DOHH2 (cell line): ENCODE data around the gene PHLPP1.

Source experiments
- H3F3A ChIP-seq: fragments of 200-600 bp; sonication (generic), shearing (Covaris generic); 2 replicates; pipeline ENCODE4 v1.6.0; 2016; ENCODE audit warnings: antibody characterized with exemption, mild to moderate bottlenecking; ENCODE audit not compliant: control insufficient read depth, insufficient read depth
- H3K27ac ChIP-seq: fragments of 200-600 bp; sonication (generic); 2 replicates; pipeline ENCODE4 v1.5.1; 2014; ENCODE audit warnings: low read depth, mild to moderate bottlenecking, low read length, moderate library complexity
- H3K27me3 ChIP-seq: fragments of 200-600 bp; sonication (generic); 2 replicates; pipeline ENCODE4 v1.6.1; 2014; ENCODE audit warnings: mild to moderate bottlenecking, low read length, mixed read lengths; ENCODE audit not compliant: control insufficient read depth
- H3K36me3 ChIP-seq: fragments of 200-600 bp; sonication (generic); 2 replicates; pipeline ENCODE4 v1.6.1; 2014; ENCODE audit warnings: mild to moderate bottlenecking, low read length, moderate library complexity, mixed read lengths; ENCODE audit not compliant: control insufficient read depth
- H3K4me1 ChIP-seq: fragments of 200-600 bp; sonication (generic); 2 replicates; pipeline ENCODE4 v1.6.1; 2014; ENCODE audit warnings: mild to moderate bottlenecking, low read length, mixed read lengths; ENCODE audit not compliant: control insufficient read depth
- H3K4me2 ChIP-seq: fragments of 200-600 bp; sonication (generic); 2 replicates; pipeline ENCODE4 v1.6.0; 2014; ENCODE audit warnings: mild to moderate bottlenecking, low read length, moderate library complexity
- H3K4me3 ChIP-seq: fragments of 200-600 bp; sonication (generic); 2 replicates; pipeline ENCODE4 v1.5.1; 2014; ENCODE audit warnings: mild to moderate bottlenecking, low read length, mixed read lengths
- H3K79me2 ChIP-seq: fragments of 200-600 bp; sonication (generic); 2 replicates; pipeline ENCODE4 v1.6.1; 2014; ENCODE audit warnings: mild to moderate bottlenecking, low read length, mixed read lengths; ENCODE audit not compliant: control insufficient read depth
- H3K9me2 ChIP-seq: fragments of 200-600 bp; sonication (generic); replicated peaks from 2 replicates; pipeline ENCODE4 v1.6.1; 2014; ENCODE audit warnings: mild to moderate bottlenecking, low read length, mixed read lengths; ENCODE audit not compliant: control insufficient read depth
- H3K9me3 ChIP-seq: fragments of 200-600 bp; sonication (generic); 2 replicates; pipeline ENCODE4 v1.6.1; 2014; ENCODE audit warnings: antibody characterized with exemption, low read length, mixed read lengths; ENCODE audit not compliant: control insufficient read depth, insufficient read depth
- H4K20me1 ChIP-seq: fragments of 200-600 bp; sonication (generic); 2 replicates; pipeline ENCODE4 v1.6.0; 2014; ENCODE audit warnings: low read depth, mild to moderate bottlenecking, antibody characterized with exemption, low read length, moderate library complexity; ENCODE audit not compliant: control insufficient read depth, insufficient read depth
- EZH2phosphoT487 ChIP-seq: fragments of 200-600 bp; sonication (generic); IDR thresholded peaks from 2 replicates; pipeline ENCODE4 v1.6.1; 2017; ENCODE audit warnings: borderline replicate concordance, mild to moderate bottlenecking, antibody characterized with exemption, low read length, moderate library complexity, mixed read lengths
- TF ChIP-seq, protein P1 (sequence below): fragments of 200-600 bp; sonication (generic); IDR thresholded peaks from one replicate; pipeline ENCODE4 v1.5.1; 2014; ENCODE audit warnings: antibody characterized with exemption, mild to moderate bottlenecking, low read depth, low read length; ENCODE audit not compliant: poor library complexity, severe bottlenecking

Gene PHLPP1

DNA sequence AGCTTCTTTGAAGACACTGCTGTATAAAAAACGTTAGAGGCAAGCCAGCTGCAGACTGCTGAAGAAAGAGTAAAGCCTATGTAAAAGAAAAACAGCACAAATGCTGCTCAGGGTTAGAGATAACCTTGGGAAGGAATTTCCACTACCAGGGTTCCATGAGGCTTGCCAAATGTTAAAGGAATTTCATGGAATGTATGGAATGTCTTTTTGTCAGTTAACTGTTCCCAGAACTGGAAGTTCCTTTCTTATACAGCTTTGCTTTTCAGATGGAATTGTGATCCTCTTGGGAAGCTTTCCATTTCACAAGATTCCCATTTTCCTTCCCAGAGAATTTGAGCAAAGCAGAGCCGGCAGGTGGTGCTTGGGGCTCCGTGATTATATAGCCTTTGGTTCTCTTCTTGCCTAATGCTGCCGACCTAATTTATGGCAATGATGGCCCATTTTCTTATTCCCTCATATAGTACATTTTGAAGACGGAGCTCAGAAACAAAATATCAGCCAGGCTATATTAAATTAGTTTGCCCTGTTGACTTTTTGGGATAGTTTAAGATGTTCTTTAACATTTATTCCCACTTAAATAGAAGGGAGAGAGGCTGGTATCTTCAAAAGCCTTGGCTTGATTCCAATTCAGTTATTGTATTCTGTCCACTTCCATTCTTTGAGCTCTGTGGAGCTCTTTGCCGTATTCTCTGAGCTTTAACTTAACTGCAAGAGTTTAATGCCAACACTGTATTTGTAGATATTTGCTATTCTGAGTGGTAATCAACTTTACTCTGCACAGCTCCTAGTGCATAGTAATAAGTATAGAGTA lies 162.3 kb downstream of the PHLPP1 start:
- no peak overlapping the region for H3K4me3 ChIP-seq
- H3K27me3 ChIP-seq: no peaks in the 10 kb centered on the region
- no peaks in the 10 kb centered on the region for H3K9me2 ChIP-seq
- no peaks in the 10 kb centered on the region for H3K36me3 ChIP-seq
- H3K4me1 ChIP-seq: no peaks in the 10 kb centered on the region
- H3F3A ChIP-seq: no peaks in the 10 kb centered on the region
- no peak overlapping the region for H3K27ac ChIP-seq
- no peaks in the 10 kb centered on the region for H3K79me2 ChIP-seq
- no peaks in the 10 kb centered on the region for H4K20me1 ChIP-seq
- H3K9me3 ChIP-seq: no peaks in the 10 kb centered on the region
- TF ChIP-seq, protein P1, sequence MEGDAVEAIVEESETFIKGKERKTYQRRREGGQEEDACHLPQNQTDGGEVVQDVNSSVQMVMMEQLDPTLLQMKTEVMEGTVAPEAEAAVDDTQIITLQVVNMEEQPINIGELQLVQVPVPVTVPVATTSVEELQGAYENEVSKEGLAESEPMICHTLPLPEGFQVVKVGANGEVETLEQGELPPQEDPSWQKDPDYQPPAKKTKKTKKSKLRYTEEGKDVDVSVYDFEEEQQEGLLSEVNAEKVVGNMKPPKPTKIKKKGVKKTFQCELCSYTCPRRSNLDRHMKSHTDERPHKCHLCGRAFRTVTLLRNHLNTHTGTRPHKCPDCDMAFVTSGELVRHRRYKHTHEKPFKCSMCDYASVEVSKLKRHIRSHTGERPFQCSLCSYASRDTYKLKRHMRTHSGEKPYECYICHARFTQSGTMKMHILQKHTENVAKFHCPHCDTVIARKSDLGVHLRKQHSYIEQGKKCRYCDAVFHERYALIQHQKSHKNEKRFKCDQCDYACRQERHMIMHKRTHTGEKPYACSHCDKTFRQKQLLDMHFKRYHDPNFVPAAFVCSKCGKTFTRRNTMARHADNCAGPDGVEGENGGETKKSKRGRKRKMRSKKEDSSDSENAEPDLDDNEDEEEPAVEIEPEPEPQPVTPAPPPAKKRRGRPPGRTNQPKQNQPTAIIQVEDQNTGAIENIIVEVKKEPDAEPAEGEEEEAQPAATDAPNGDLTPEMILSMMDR: no peak
- no peak for TF ChIP-seq EZH2phosphoT487
- no peak overlapping the region for H3K4me2 ChIP-seq

DNA sequence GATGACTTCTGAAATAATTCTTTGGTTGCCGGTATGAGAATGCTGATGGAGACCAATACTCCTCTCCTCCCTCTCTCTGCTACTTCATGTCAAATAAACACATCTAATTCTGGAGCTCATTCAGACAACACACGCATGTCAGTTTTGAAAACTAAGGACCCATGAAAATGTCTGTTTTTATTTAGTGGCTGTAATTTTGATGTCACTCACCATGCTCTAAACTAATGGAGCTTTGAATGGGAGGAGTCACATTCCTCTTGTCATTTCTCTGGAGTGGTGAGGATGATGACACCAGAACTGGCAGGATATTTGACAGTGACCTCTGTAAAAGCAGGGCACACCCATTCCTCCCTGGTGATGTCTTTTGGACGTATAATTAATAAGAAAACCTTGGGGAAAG lies 163.0 kb downstream of the PHLPP1 start:
- Histone ChIP-seq H3K4me2 (no peak overlapping the region), H3K36me3 (no peaks in the 10 kb centered on the region), H3K27ac (no peak overlapping the region), H4K20me1 (no peaks in the 10 kb centered on the region), H3K27me3 (no peaks in the 10 kb centered on the region), H3K79me2 (no peaks in the 10 kb centered on the region), H3K4me1 (no peaks in the 10 kb centered on the region), H3K9me3 (no peaks in the 10 kb centered on the region), H3K9me2 (no peaks in the 10 kb centered on the region), H3K4me3 (no peak overlapping the region), H3F3A (no peaks in the 10 kb centered on the region)
- no peak for TF ChIP-seq EZH2phosphoT487
- TF ChIP-seq, protein P1: no peak

DNA sequence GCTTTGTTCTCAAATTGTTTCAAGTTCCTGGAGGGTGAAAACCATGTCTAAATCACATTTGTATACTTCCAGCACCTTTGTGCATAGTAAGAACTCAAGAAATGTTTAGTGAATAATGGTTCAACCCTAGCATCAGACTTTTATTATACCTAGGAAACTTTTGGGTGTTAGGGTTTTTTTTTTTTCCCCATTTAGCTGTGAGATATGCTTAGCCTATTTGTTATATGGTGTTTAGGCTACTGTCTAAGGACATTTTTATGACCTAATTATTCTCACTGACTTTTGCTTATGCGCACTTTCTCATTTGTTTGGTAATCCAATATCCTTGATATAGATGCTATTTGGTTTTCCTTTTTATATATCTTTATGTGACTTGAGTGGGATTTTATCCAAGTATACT lies 164.7 kb downstream of the PHLPP1 start:
- no peaks in the 10 kb centered on the region for H3K27me3 ChIP-seq
- TF ChIP-seq EZH2phosphoT487: no peak
- TF ChIP-seq, protein P1: no peak
- H3K9me3 ChIP-seq: no peaks in the 10 kb centered on the region
- no peak overlapping the region for H3K27ac ChIP-seq
- no peak overlapping the region for H3K4me3 ChIP-seq
- H3K36me3 ChIP-seq: no peaks in the 10 kb centered on the region
- no peaks in the 10 kb centered on the region for H3F3A ChIP-seq
- no peaks in the 10 kb centered on the region for H3K79me2 ChIP-seq
- no peaks in the 10 kb centered on the region for H3K9me2 ChIP-seq
- H3K4me2 ChIP-seq: no peak overlapping the region
- no peaks in the 10 kb centered on the region for H4K20me1 ChIP-seq
- H3K4me1 ChIP-seq: no peaks in the 10 kb centered on the region
